Naive thymus-derived CD4-positive, alpha-beta T cell (primary cell): ENCODE results near the gene CENPX. TPM values are rescaled to one million over a fixed set of nuclear protein-coding genes. Genes with fewer than 3 reads are reported as not detected.

Source experiments
- ATAC-seq: fragments of 150-1000 bp; cut with Tn5 transposase; 2 replicates; pipeline ENCODE4 v1.10.0; 2021; ENCODE audit warnings: mild to moderate bottlenecking, moderate library complexity
- CTCF ChIA-PET: fragments of 350-600 bp; sonication (Branson Sonifier 250); formaldehyde crosslinking; loops from one replicate; lab custom pipeline; 2021; ENCODE audit warnings: antibody characterized with exemption; lab: Charles Lee
- POLR2A ChIA-PET: fragments of 350-600 bp; sonication (Branson Sonifier 250); formaldehyde crosslinking; loops from one replicate; lab custom pipeline; 2021; ENCODE audit warnings: antibody characterized with exemption, inconsistent platforms; lab: Charles Lee
- DNase-seq, 9 donors: peaks; one replicate each; pipeline versions ENCODE4 v3.0.0 to v3.0.0-alpha.2; 2020 to 2022; ENCODE audit warnings: mixed read lengths in 1 of 9
- H3K27ac ChIP-seq: one replicate; pipeline ENCODE4 v1.7.0; 2013; ENCODE audit warnings: mild to moderate bottlenecking, low read depth, low read length, moderate library complexity
- H3K27me3 ChIP-seq, 2 donors: one replicate each; pipeline ENCODE4 v1.7.0; 2013; ENCODE audit warnings: low read length in 2 of 2, mild to moderate bottlenecking in 2 of 2, moderate library complexity in 2 of 2; ENCODE audit not compliant: control insufficient read depth in 2 of 2, insufficient read depth in 2 of 2
- H3K36me3 ChIP-seq, 3 experiments: 1 replicate in 2 of 3; 2 replicates in 1 of 3; pipeline ENCODE4 v1.7.0; 2013; ENCODE audit warnings: low read length in 3 of 3, mild to moderate bottlenecking in 3 of 3, moderate library complexity in 1 of 3; ENCODE audit not compliant: insufficient read depth in 3 of 3, control insufficient read depth in 2 of 3
- H3K4me1 ChIP-seq, 2 donors: one replicate each; pipeline ENCODE4 v1.7.0; 2013; ENCODE audit warnings: low read length in 2 of 2, mild to moderate bottlenecking in 2 of 2, moderate library complexity in 1 of 2; ENCODE audit not compliant: control insufficient read depth in 2 of 2, insufficient read depth in 2 of 2
- H3K4me3 ChIP-seq: 2 replicates; pipeline ENCODE4 v1.7.0; 2013; ENCODE audit warnings: mild to moderate bottlenecking, low read length
- H3K9me3 ChIP-seq, 3 experiments: 1 replicate in 2 of 3; 2 replicates in 1 of 3; pipeline ENCODE4 v1.7.0; 2013; ENCODE audit warnings: low read length in 3 of 3; ENCODE audit not compliant: control insufficient read depth in 2 of 3
- H3K27ac Mint-ChIP-seq, 9 donors: one replicate each; pipeline ENCODE4 v1.8.0; 2020 to 2022; ENCODE audit warnings: mixed read lengths in 9 of 9, mild to moderate bottlenecking in 8 of 9, moderate library complexity in 5 of 9, inconsistent platforms in 2 of 9
- H3K27me3 Mint-ChIP-seq, 5 donors: one replicate each; pipeline ENCODE4 v1.8.0; 2021 to 2022; ENCODE audit warnings: mixed read lengths in 5 of 5, mild to moderate bottlenecking in 1 of 5
- H3K36me3 Mint-ChIP-seq, 5 donors: one replicate each; pipeline ENCODE4 v1.8.0; 2020 to 2022; ENCODE audit warnings: mixed read lengths in 5 of 5, mild to moderate bottlenecking in 3 of 5, inconsistent platforms in 1 of 5
- H3K4me1 Mint-ChIP-seq, 7 donors: one replicate each; pipeline ENCODE4 v1.8.0; 2020 to 2022; ENCODE audit warnings: mixed read lengths in 7 of 7, mild to moderate bottlenecking in 3 of 7, inconsistent platforms in 1 of 7
- H3K4me3 Mint-ChIP-seq, 10 donors: one replicate each; pipeline ENCODE4 v1.8.0; 2020 to 2022; ENCODE audit warnings: mild to moderate bottlenecking in 10 of 10, mixed read lengths in 10 of 10, moderate library complexity in 6 of 10, inconsistent platforms in 2 of 10
- H3K9me3 Mint-ChIP-seq, 11 donors: one replicate each; pipeline ENCODE4 v1.8.0; 2020 to 2022; ENCODE audit warnings: mixed read lengths in 11 of 11, mild to moderate bottlenecking in 4 of 11, inconsistent platforms in 1 of 11, moderate library complexity in 1 of 11
- intact Hi-C, 2 donors: fragments of 100-400 bp; cut with micrococcal nuclease; formaldehyde crosslinking; loops; one replicate each; pipeline ENCODE4 v1.15.1; 2023
- polyA plus RNA-seq, 2 donors: library from polyadenylated mRNA; unstranded; fragments of 300-500 nt; fragmentation: Illumina TruSeq; gene quantifications; one replicate each; pipeline ENCODE4 v1.2.3, GENCODE V29; 2021
- total RNA-seq, 6 experiments: library from RNA in 5 of 6; stranded (reverse) in 5 of 6; gene quantifications; 1 replicate in 5 of 6; 2 replicates in 1 of 6; pipeline ENCODE4 v1.2.3 and lab custom pipeline; 2021 to 2026

CENPX gene
- total and polyA plus RNA-seq, 7 experiments from 2014 or later = 25.5 to 72.7 (median 34.1) TPM

GRCh38 chr17:82023447-82024241 is 966 bp upstream of the CENPX start:
- H3K27ac Mint-ChIP-seq = peak overlapping the region in 1 of 9 donors; percentile 43

GRCh38 chr17:82022981-82023446 is 336 bp upstream of the CENPX start, which contains the start of gene LRRC45:
Gene LRRC45, plus strand, starts transcription at chr17:82023305. Its CDS starts 339 bp downstream, at chr17:82023644.
- no peaks in the 10 kb centered on the region for H3K9me3 Mint-ChIP-seq
- Histone ChIP-seq H3K4me3 (peak within 1 kb of the TSS; percentile 71), H3K27ac (peak within 1 kb of the TSS; percentile 65), H3K27me3 (no peaks in the 10 kb centered on the region), H3K9me3 (no peaks in the 10 kb centered on the region), H3K4me1 (peaks cover 16 to 29% of the 10 kb centered on the region in 2 donors), H3K36me3 (peaks cover 0 to 21% (median 0%) of the 10 kb centered on the region in 3 experiments)
- peak within 1 kb of the TSS; percentile 80 to 91 (median 84) for H3K4me3 Mint-ChIP-seq
- CTCF ChIA-PET = interaction anchor here (0.9 to 6.1 kb wide), 5 partner anchors 14 to 70 kb away, joined by 3 to 122 read pairs (median 4); partner anchors contain the start of genes DCXR and NOTUM
- peak; percentile 97 for ATAC-seq
- peak; percentile 97 to 100 (median 100) for DNase-seq
- POLR2A ChIA-PET = interaction anchor here (1.0 to 4.6 kb wide), 7 partner anchors 24 to 178 kb away, joined by 3 to 29 read pairs (median 5); partner anchors contain the start of genes DUS1L and NOTUM
- peaks cover 0 to 2% (median 0%) of the 10 kb centered on the region in 5 donors for H3K36me3 Mint-ChIP-seq
- no peaks in the 10 kb centered on the region for H3K27me3 Mint-ChIP-seq
- peaks cover 7 to 28% (median 22%) of the 10 kb centered on the region in 7 donors for H3K4me1 Mint-ChIP-seq
- H3K27ac Mint-ChIP-seq = peak within 1 kb of the TSS in 7 of 9 donors; percentile 41 to 88 (median 66)
- intact Hi-C loops = loop anchor here (1.0 to 5.0 kb wide), 16 partner anchors 14 to 730 kb away; partner anchors contain the start of genes ASPSCR1 (in 2 of the 2), DCXR (in 2 of the 2), HEXD (in 2 of the 2) and MCRIP1 (in 2 of the 2)

More at GRCh38 chr17:82023447-82024241, 966 bp upstream of the CENPX start:
- peaks cover 0 to 2% (median 0%) of the 10 kb centered on the region in 5 donors for H3K36me3 Mint-ChIP-seq
- peak overlapping the region; percentile 72 to 89 (median 83) for H3K4me3 Mint-ChIP-seq
- ChIA-PET CTCF (interaction anchor here (1.0 to 6.1 kb wide), 2 partner anchors 14 to 62 kb away, joined by 3 to 122 read pairs; partner anchors contain the start of genes DCXR and NOTUM), POLR2A (interaction anchor here (0.9 to 4.6 kb wide), 6 partner anchors 56 to 177 kb away, joined by 3 to 29 read pairs (median 4); partner anchors contain the start of gene NOTUM)
- Histone ChIP-seq H3K4me1 (peaks cover 16 to 29% of the 10 kb centered on the region in 2 donors), H3K27me3 (no peaks in the 10 kb centered on the region), H3K4me3 (peak overlapping the region; percentile 68), H3K9me3 (no peaks in the 10 kb centered on the region), H3K36me3 (peaks cover 0 to 15% (median 0%) of the 10 kb centered on the region in 3 experiments), H3K27ac (peak overlapping the region; percentile 3)
- peaks cover 7 to 28% (median 22%) of the 10 kb centered on the region in 7 donors for H3K4me1 Mint-ChIP-seq
- intact Hi-C loops = loop anchor here (1.0 to 5.0 kb wide), 15 partner anchors 14 to 729 kb away; partner anchors contain the start of genes ASPSCR1 (in 2 of the 2), DCXR (in 2 of the 2), HEXD (in 2 of the 2) and MCRIP1 (in 2 of the 2)
- H3K27me3 Mint-ChIP-seq = no peaks in the 10 kb centered on the region
- no peaks in the 10 kb centered on the region for H3K9me3 Mint-ChIP-seq
- DNase-seq = peak in 2 of 9 donors; percentile 23 to 25
- no peak for ATAC-seq

- peak overlapping the region in 4 of 9 donors; percentile 64 to 78 (median 70) for H3K27ac Mint-ChIP-seq
These were observed 773 bp downstream of the CENPX start for GRCh38 chr17:82021900-82022309.

GRCh38 chr17:82021107-82021899 is 1.4 kb downstream of the CENPX start:
- Histone ChIP-seq H3K36me3 (peaks cover 0 to 25% (median 0%) of the 10 kb centered on the region in 3 experiments), H3K27ac (peak overlapping the region; percentile 65), H3K9me3 (no peaks in the 10 kb centered on the region), H3K4me3 (peak overlapping the region; percentile 71), H3K27me3 (no peaks in the 10 kb centered on the region), H3K4me1 (peaks cover 16 to 29% of the 10 kb centered on the region in 2 donors)
- peaks cover 0 to 28% (median 22%) of the 10 kb centered on the region in 7 donors for H3K4me1 Mint-ChIP-seq
- DNase-seq (peak in 7 of 9 donors; percentile 53 to 62 (median 57)), ATAC-seq (no peak)
- H3K4me3 Mint-ChIP-seq = peak overlapping the region; percentile 80 to 91 (median 84)
- POLR2A ChIA-PET = interaction anchor here (1.7 to 4.6 kb wide), 4 partner anchors 17 to 66 kb away, joined by 6 to 29 read pairs (median 10); partner anchors contain the start of genes DCXR and NOTUM
- H3K27ac Mint-ChIP-seq = peak overlapping the region in 5 of 9 donors; percentile 64 to 78 (median 72)
- intact Hi-C loops = loop anchor here (1.0 to 5.0 kb wide), 5 partner anchors 62 to 396 kb away; partner anchors contain the start of genes MCRIP1 (in 2 of the 2), HEXD (in 1 of the 2), OGFOD3 (in 1 of the 2) and PCYT2 (in 1 of the 2)
- H3K36me3 Mint-ChIP-seq = peaks cover 0 to 2% (median 0%) of the 10 kb centered on the region in 5 donors
- CTCF ChIA-PET = interaction anchor here (1.4 to 6.1 kb wide), 6 partner anchors 38 to 85 kb away, joined by 3 to 122 read pairs (median 8); partner anchors contain the start of gene NOTUM
- no peaks in the 10 kb centered on the region for H3K9me3 Mint-ChIP-seq
- H3K27me3 Mint-ChIP-seq = no peaks in the 10 kb centered on the region

More at GRCh38 chr17:82021900-82022309, 773 bp downstream of the CENPX start:
- no peak for ATAC-seq
- H3K9me3 Mint-ChIP-seq = no peaks in the 10 kb centered on the region
- H3K27me3 ChIP-seq = no peaks in the 10 kb centered on the region
- H3K27me3 Mint-ChIP-seq = no peaks in the 10 kb centered on the region
- intact Hi-C loops = loop anchor here (1.0 to 5.0 kb wide), 8 partner anchors 53 to 731 kb away; partner anchors contain the start of genes MCRIP1 (in 2 of the 2), ALYREF (in 1 of the 2), ANAPC11 (in 1 of the 2) and HEXD (in 1 of the 2)
- DNase-seq = no peak
- ChIA-PET POLR2A (interaction anchor here (0.9 to 4.6 kb wide), 8 partner anchors 16 to 96 kb away, joined by 3 to 29 read pairs (median 6); partner anchors contain the start of genes DCXR, DUS1L and NOTUM), CTCF (interaction anchor here (1.2 to 6.1 kb wide), 4 partner anchors 43 to 68 kb away, joined by 3 to 122 read pairs (median 10); partner anchors contain the start of gene NOTUM)
- peaks cover 16 to 29% of the 10 kb centered on the region in 2 donors for H3K4me1 ChIP-seq
- H3K9me3 ChIP-seq = no peaks in the 10 kb centered on the region
- peaks cover 0 to 28% (median 22%) of the 10 kb centered on the region in 7 donors for H3K4me1 Mint-ChIP-seq
- H3K4me3 ChIP-seq = peak overlapping the region; percentile 71
- H3K4me3 Mint-ChIP-seq = peak overlapping the region; percentile 80 to 91 (median 84)
- peaks cover 0 to 2% (median 0%) of the 10 kb centered on the region in 5 donors for H3K36me3 Mint-ChIP-seq
- H3K36me3 ChIP-seq = peaks cover 0 to 25% (median 0%) of the 10 kb centered on the region in 3 experiments
- peak overlapping the region; percentile 65 for H3K27ac ChIP-seq

GRCh38 chr17:82020572-82021106 is 2.0 kb downstream of the CENPX start:
- Mint-ChIP-seq H3K27ac (no peak overlapping the region), H3K4me3 (peak overlapping the region in 6 of 10 donors; percentile 7 to 87 (median 84)), H3K36me3 (no peaks in the 10 kb centered on the region), H3K4me1 (peaks cover 0 to 28% (median 22%) of the 10 kb centered on the region in 7 donors), H3K9me3 (no peaks in the 10 kb centered on the region), H3K27me3 (no peaks in the 10 kb centered on the region)
- ChIA-PET CTCF (interaction anchor here (1.2 to 6.1 kb wide), 9 partner anchors 9 to 86 kb away, joined by 3 to 122 read pairs (median 7); partner anchors contain the start of gene NOTUM), POLR2A (interaction anchor here (0.6 to 4.6 kb wide), 5 partner anchors 17 to 313 kb away, joined by 3 to 29 read pairs (median 6); partner anchors contain the start of genes DCXR, NOTUM and SECTM1)
- H3K9me3 ChIP-seq = no peaks in the 10 kb centered on the region
- no peak overlapping the region for H3K4me3 ChIP-seq
- intact Hi-C loops = loop anchor here (1.0 to 5.0 kb wide), 5 partner anchors 61 to 397 kb away; partner anchors contain the start of genes MCRIP1 (in 2 of the 2), HEXD (in 1 of the 2), OGFOD3 (in 1 of the 2) and PCYT2 (in 1 of the 2)
- ATAC-seq = no peak
- peaks cover 0 to 25% (median 0%) of the 10 kb centered on the region in 3 experiments for H3K36me3 ChIP-seq
- H3K27me3 ChIP-seq = no peaks in the 10 kb centered on the region
- DNase-seq = no peak
- H3K27ac ChIP-seq = no peak overlapping the region
- peaks cover 16 to 29% of the 10 kb centered on the region in 2 donors for H3K4me1 ChIP-seq
